BJ (cell line): ENCODE data around the gene ADGRD2. TPM values are rescaled to one million over a fixed set of nuclear protein-coding genes. Genes with fewer than 3 reads are reported as not detected.

Experiments used
- CTCF ChIA-PET: fragments of 350-600 bp; formaldehyde crosslinking; extraction: SDS; loops from one replicate; lab custom pipeline; 2021; ENCODE audit warnings: antibody characterized with exemption, inconsistent platforms; lab: Yijun Ruan, JAX
- POLR2A ChIA-PET: fragments of 300-600 bp; sonication (Branson Sonifier 250); formaldehyde crosslinking; extraction: SDS; loops from one replicate; lab custom pipeline; 2021; ENCODE audit warnings: antibody characterized with exemption; lab: Charles Lee
- DNase-seq: peaks from one replicate; pipeline ENCODE4 v3.0.0-alpha.2; 2011; ENCODE audit warnings: low read depth
- H3K27me3 ChIP-seq: 2 replicates; pipeline ENCODE4 v1.6.0; 2011; ENCODE audit warnings: low read length; ENCODE audit not compliant: control insufficient read depth, insufficient read depth
- H3K36me3 ChIP-seq: 2 replicates; pipeline ENCODE4 v1.5.1; 2011; ENCODE audit warnings: low read length; ENCODE audit not compliant: control insufficient read depth, insufficient read depth
- H3K4me3 ChIP-seq: 2 replicates; pipeline ENCODE4 v1.5.1; 2011; ENCODE audit warnings: low read depth, mild to moderate bottlenecking, control low read depth, low read length
- polyA plus RNA-seq: library from polyadenylated mRNA; depleted of rRNA; stranded (reverse); fragments of >200 nt; gene quantifications from 2 replicates; pipeline ENCODE4 v1.2.3, GENCODE V29; 2011
- TF ChIP-seq, protein P1 (sequence below): IDR thresholded peaks from 2 replicates; pipeline ENCODE4 v1.5.1; 2011; ENCODE audit warnings: low read depth, mild to moderate bottlenecking, control low read depth, inconsistent platforms, low read length, moderate library complexity; ENCODE audit not compliant: insufficient read depth

ADGRD2 gene
- polyA plus RNA-seq, 1 experiment = not detected

DNA sequence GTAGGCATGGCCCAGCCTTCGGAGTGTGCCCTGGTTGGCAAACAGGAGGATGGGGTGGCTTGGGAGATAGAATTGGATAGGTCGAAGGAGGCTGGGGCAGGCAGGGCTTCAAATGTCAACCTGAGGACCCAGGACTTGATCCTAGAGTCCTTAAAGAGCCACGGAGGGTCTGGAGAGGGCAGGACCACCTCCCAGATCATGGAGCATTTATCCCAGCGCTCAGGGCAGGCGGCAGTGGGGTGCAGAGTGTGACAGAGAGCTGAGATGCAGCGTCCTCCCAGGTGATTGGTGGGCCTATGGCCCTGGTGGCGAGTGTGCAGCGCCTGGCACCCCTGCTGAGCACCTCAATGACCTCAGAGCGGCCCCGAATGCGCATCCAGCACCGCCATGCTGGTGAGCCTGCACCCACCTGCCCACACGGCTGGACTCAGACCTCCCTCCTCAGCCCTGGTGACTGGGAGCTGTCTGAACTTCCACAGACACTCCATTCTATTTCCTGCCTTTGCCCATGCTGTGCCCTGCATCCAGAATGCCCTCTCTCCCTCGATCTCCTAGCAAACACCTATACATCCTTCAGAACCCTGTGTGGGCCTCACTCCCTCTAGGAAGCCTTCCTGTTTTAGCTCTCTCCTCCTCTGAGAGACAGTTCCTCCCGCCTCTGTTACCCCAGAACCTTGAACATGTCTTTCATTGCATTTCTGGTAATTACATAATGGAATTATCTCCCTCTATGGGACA lies 6.3 kb downstream of the ADGRD2 start:
- CTCF ChIA-PET = interaction anchor here (0.9 kb wide), 1 partner anchor 396 kb away, joined by 3 read pairs; the partner anchor contains the start of gene WDR38
- POLR2A ChIA-PET = no interaction called here
- no peak for DNase-seq

DNA sequence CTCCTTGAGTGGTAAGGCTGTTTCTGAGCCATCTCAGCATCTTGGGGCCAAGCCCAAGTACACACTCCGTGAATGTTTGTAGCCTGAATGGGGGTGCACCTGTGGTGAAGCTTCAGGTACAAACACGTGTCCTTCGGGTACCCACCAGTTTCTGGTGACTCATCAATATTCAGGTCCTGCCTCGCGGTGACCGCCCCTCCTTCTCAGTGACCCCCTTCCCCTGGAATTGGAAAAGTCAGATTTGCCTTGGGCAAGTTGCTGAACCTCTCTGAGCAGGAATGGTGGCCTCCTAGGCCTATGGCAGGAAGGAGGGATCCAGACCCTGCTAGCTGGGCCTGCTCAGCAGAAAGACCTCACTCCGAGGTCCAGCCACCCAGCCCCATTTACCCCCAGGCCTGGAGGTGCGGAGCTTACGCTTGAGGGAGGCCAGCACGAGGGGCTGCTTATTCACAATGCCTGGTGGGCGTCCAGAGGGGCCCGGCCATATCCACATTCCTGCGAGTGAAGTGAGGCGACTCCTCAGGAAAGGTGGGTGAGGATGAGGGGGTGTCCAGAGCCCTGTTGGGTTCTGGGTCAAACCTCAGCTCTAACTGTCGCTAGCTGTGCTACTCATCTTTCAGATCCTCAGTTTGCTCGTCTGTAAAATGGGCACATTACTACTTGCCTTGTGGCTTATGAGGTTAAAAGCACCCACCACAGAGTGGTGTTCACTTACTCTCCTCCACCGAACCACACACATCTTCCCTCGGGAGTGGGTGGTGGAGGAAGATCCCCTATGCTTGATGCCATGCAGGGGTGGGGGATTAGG lies 7.0 kb downstream of the ADGRD2 start:
- H3K27me3 ChIP-seq = peaks cover 11% of the 10 kb centered on the region
- CTCF ChIA-PET = interaction anchor here (0.9 kb wide), 1 partner anchor 396 kb away, joined by 3 read pairs; the partner anchor contains the start of gene WDR38
- DNase-seq = no peak
- TF ChIP-seq, protein P1, sequence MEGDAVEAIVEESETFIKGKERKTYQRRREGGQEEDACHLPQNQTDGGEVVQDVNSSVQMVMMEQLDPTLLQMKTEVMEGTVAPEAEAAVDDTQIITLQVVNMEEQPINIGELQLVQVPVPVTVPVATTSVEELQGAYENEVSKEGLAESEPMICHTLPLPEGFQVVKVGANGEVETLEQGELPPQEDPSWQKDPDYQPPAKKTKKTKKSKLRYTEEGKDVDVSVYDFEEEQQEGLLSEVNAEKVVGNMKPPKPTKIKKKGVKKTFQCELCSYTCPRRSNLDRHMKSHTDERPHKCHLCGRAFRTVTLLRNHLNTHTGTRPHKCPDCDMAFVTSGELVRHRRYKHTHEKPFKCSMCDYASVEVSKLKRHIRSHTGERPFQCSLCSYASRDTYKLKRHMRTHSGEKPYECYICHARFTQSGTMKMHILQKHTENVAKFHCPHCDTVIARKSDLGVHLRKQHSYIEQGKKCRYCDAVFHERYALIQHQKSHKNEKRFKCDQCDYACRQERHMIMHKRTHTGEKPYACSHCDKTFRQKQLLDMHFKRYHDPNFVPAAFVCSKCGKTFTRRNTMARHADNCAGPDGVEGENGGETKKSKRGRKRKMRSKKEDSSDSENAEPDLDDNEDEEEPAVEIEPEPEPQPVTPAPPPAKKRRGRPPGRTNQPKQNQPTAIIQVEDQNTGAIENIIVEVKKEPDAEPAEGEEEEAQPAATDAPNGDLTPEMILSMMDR = no peak
- H3K36me3 ChIP-seq = no peaks in the 10 kb centered on the region
- POLR2A ChIA-PET = no interaction called here
- H3K4me3 ChIP-seq = no peak overlapping the region

More for the DNA sequence above, 6.3 kb downstream of the ADGRD2 start:
- TF ChIP-seq, protein P1 = no peak
- Histone ChIP-seq H3K4me3 (no peak overlapping the region), H3K27me3 (peaks cover 17% of the 10 kb centered on the region), H3K36me3 (no peaks in the 10 kb centered on the region)

DNA sequence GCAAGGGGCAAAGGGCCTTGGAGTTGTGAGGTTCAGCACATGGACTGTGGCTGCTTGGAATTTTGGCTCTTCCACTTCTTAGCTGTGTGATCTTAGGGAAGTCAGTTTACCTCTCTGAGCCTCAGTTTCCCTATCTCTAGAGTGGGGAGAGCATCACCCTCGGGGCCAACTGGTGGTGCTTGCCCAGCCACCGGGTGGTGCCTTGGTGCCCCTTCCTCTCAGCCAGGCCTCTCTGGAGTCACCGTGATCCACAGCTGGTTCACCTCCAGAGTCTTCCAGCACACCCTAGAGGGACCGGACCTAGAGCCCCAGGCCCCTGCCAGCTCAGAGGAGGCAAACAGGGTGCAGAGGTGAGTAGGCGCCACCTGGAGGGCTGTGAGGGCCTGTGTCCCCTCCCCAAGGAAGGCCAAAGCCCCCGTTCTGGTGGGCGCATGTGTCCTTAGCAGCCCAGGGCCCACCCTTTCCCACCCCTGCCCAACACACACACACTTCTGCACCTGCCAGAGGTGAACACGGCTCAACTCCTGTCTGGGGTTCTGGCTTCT lies 7.7 kb downstream of the ADGRD2 start:
- H3K27me3 ChIP-seq = peaks cover 6% of the 10 kb centered on the region
- no peak overlapping the region for H3K4me3 ChIP-seq
- POLR2A ChIA-PET = no interaction called here
- no peaks in the 10 kb centered on the region for H3K36me3 ChIP-seq
- no peak for DNase-seq
- CTCF ChIA-PET = no interaction called here
- TF ChIP-seq, protein P1 = no peak

DNA sequence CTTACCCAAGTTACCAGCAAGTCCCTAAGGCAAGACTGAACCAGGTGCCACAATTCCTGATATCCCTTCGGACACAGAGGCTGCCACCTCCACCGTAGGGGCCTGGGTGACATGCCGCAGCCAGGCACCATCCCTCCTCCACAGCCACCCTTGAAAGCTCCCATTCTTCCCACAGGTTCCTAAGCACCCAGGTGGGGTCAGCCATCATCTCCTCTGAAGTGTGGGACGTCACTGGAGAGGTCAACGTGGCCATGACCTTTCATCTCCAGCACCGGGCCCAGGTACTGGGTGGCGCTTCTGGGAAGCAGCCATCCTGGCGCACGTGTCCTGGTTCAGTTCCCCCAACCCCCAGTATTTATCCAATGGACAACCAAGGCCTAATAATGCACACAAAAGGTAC lies 8.2 kb downstream of the ADGRD2 start:
- H3K27me3 ChIP-seq = peaks cover 6% of the 10 kb centered on the region
- no peaks in the 10 kb centered on the region for H3K36me3 ChIP-seq
- TF ChIP-seq, protein P1 = no peak
- no peak for DNase-seq
- ChIA-PET POLR2A (no interaction called here), CTCF (no interaction called here)
- no peak overlapping the region for H3K4me3 ChIP-seq

DNA sequence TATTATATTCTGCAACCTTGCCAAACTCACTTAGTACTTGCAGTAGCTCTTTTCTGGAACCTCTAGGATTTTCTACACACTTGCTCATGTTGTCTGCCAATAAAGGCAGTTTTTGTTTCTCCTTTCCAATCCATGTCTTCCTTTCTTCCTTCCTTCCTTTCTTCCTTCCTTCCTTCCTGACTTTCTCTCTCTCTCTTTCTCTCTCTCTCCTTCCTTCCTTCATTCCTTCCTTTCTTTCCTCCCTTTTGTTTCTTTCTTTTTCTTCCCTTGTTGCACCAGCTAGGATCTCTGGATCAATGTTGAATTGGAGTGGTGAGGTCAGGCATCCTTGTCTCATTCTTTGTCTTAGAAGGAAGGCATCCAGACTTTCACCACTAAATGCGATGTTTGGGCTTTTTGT lies 12.5 kb downstream of the ADGRD2 start:
- Histone ChIP-seq H3K36me3 (no peaks in the 10 kb centered on the region), H3K27me3 (no peaks in the 10 kb centered on the region; the same call in 1 of the 2 replicates), H3K4me3 (no peak overlapping the region)
- DNase-seq = no peak
- ChIA-PET CTCF (interaction anchor here (0.9 kb wide), 1 partner anchor 8 kb away, joined by 4 read pairs; no protein-coding TSS in a partner anchor), POLR2A (no interaction called here)
- TF ChIP-seq, protein P1 = no peak
